GM23338 (cell line): ENCODE data around the gene APP. TPM values are rescaled to one million over a fixed set of nuclear protein-coding genes. Genes with fewer than 3 reads are reported as not detected.

Experiments
- ATAC-seq: fragments of 200-7000 bp; cut with Tn5 transposase; 3 replicates; pipeline ENCODE4 v1.9.1; 2020
- DNase-seq: peaks from one replicate; pipeline ENCODE4 v3.0.0-alpha.2; 2015; ENCODE audit warnings: low spot score
- H2AFZ ChIP-seq: fragments of 200-600 bp; sonication (generic); 2 replicates; pipeline ENCODE4 v1.8.0; 2016; ENCODE audit warnings: antibody characterized with exemption, mild to moderate bottlenecking, moderate library complexity
- H3F3A ChIP-seq: fragments of 200-600 bp; sonication (generic); replicated peaks from 2 replicates; pipeline ENCODE4 v1.8.0; 2017; ENCODE audit warnings: antibody characterized with exemption, mixed run types, low read depth
- H3K27ac ChIP-seq: fragments of 200-600 bp; sonication (generic); 2 replicates; pipeline ENCODE4 v1.6.1; 2016; ENCODE audit warnings: low read depth
- H3K27me3 ChIP-seq: fragments of 200-600 bp; sonication (generic); 2 replicates; pipeline ENCODE4 v1.8.0; 2016; ENCODE audit warnings: mild to moderate bottlenecking, mixed run types, moderate library complexity; ENCODE audit not compliant: insufficient read depth
- H3K36me3 ChIP-seq: fragments of 200-600 bp; sonication (generic); 2 replicates; pipeline ENCODE4 v1.8.0; 2016; ENCODE audit warnings: mild to moderate bottlenecking; ENCODE audit not compliant: insufficient read depth
- H3K4me1 ChIP-seq: fragments of 200-600 bp; sonication (generic); 2 replicates; pipeline ENCODE4 v1.8.0; 2016; ENCODE audit warnings: mild to moderate bottlenecking, moderate library complexity; ENCODE audit not compliant: insufficient read depth
- H3K4me2 ChIP-seq: fragments of 200-600 bp; sonication (generic); 2 replicates; pipeline ENCODE4 v1.7.1; 2017; ENCODE audit warnings: mixed run types
- H3K4me3 ChIP-seq: fragments of 200-600 bp; sonication (generic); 2 replicates; pipeline ENCODE4 v1.6.1; 2016; ENCODE audit warnings: mixed run types
- H3K79me2 ChIP-seq: fragments of 200-600 bp; sonication (generic); replicated peaks from 2 replicates; pipeline ENCODE4 v1.8.0; 2017; ENCODE audit warnings: mild to moderate bottlenecking; ENCODE audit not compliant: insufficient read depth
- H3K9me2 ChIP-seq: fragments of 200-600 bp; sonication (generic); 2 replicates; pipeline ENCODE4 v1.8.0; 2017; ENCODE audit not compliant: insufficient read depth
- H4K20me1 ChIP-seq: fragments of 200-600 bp; sonication (generic); replicated peaks from 2 replicates; pipeline ENCODE4 v1.8.0; 2017; ENCODE audit warnings: mild to moderate bottlenecking; ENCODE audit not compliant: insufficient read depth
- H3K27ac Mint-ChIP-seq: 2 replicates; pipeline ENCODE4 v1.8.0; 2020; ENCODE audit warnings: inconsistent platforms, mild to moderate bottlenecking, moderate library complexity, mixed read lengths
- H3K27me3 Mint-ChIP-seq: 3 replicates; pipeline ENCODE4 v1.8.0; 2022; ENCODE audit warnings: low read depth, mild to moderate bottlenecking, moderate library complexity, mixed read lengths, inconsistent platforms; ENCODE audit not compliant: insufficient read depth, poor library complexity
- H3K36me3 Mint-ChIP-seq: 3 replicates; pipeline ENCODE4 v1.8.0; 2021; ENCODE audit warnings: low read depth, mild to moderate bottlenecking, inconsistent platforms, moderate library complexity, mixed read lengths
- H3K4me1 Mint-ChIP-seq: 3 replicates; pipeline ENCODE4 v1.8.0; 2020; ENCODE audit warnings: mild to moderate bottlenecking, inconsistent platforms, mixed read lengths
- H3K4me3 Mint-ChIP-seq: 3 replicates; pipeline ENCODE4 v1.8.0; 2021; ENCODE audit warnings: moderate library complexity, mild to moderate bottlenecking, inconsistent platforms, mixed read lengths
- H3K9me3 Mint-ChIP-seq: 3 replicates; pipeline ENCODE4 v1.8.0; 2020; ENCODE audit warnings: moderate library complexity, mild to moderate bottlenecking, inconsistent platforms, mixed read lengths
- ETS1 ChIP-seq: IDR thresholded peaks from 2 replicates; pipeline ENCODE4 v1.6.1; 2016; ENCODE audit warnings: antibody characterized with exemption
- EZH2phosphoT487 ChIP-seq: fragments of 200-600 bp; sonication (generic); IDR thresholded peaks from one replicate; pipeline ENCODE4 v1.8.1; 2018; ENCODE audit warnings: antibody characterized with exemption; ENCODE audit not compliant: unreplicated experiment
- JUNB ChIP-seq: IDR thresholded peaks from one replicate; pipeline ENCODE4 v1.6.1; 2016; ENCODE audit warnings: antibody characterized with exemption; ENCODE audit not compliant: unreplicated experiment
- NANOG ChIP-seq: IDR thresholded peaks from 2 replicates; pipeline ENCODE4 v1.6.1; 2016; ENCODE audit warnings: antibody characterized with exemption, borderline replicate concordance
- POLR2AphosphoS5 ChIP-seq: IDR thresholded peaks from 2 replicates; pipeline ENCODE4 v1.6.1; 2016; ENCODE audit warnings: antibody characterized with exemption, low read depth
- REST ChIP-seq: IDR thresholded peaks from one replicate; pipeline ENCODE4 v1.6.1; 2018; ENCODE audit warnings: antibody characterized with exemption; ENCODE audit not compliant: unreplicated experiment
- STAT1 ChIP-seq: IDR thresholded peaks from one replicate; pipeline ENCODE4 v1.6.1; 2016; ENCODE audit warnings: antibody characterized with exemption; ENCODE audit not compliant: unreplicated experiment
- ZNF114 ChIP-seq: fragments of 250-450 bp; sonication (Bioruptor Pico); IDR thresholded peaks from 2 replicates; pipeline ENCODE4 v1.5.0; 2020; ENCODE audit warnings: mild to moderate bottlenecking, moderate library complexity
- ZNF331 ChIP-seq: fragments of 250-450 bp; sonication (Bioruptor Pico); IDR thresholded peaks from 2 replicates; pipeline ENCODE4 v1.5.0; 2020; ENCODE audit warnings: low read depth, mild to moderate bottlenecking, moderate library complexity
- ZNF462 ChIP-seq: fragments of 250-450 bp; sonication (Bioruptor Pico); IDR thresholded peaks from 2 replicates; pipeline ENCODE4 v1.5.0; 2020; ENCODE audit warnings: mild to moderate bottlenecking, moderate library complexity
- polyA plus RNA-seq: library from polyadenylated mRNA; unstranded; fragments of >200 nt; fragmentation: Nextera tagmentation; extraction: Ambion mirVana; gene quantifications from 2 replicates; pipeline ENCODE4 v1.2.1, GENCODE V29; 2016
- total RNA-seq: library from RNA; depleted of rRNA; stranded (reverse); fragments of >200 nt; shearing (Covaris generic); gene quantifications from 2 replicates; pipeline ENCODE4 v1.2.3, GENCODE V29; 2014

Gene APP
- total and polyA plus RNA-seq, 2 experiments from 2014 or later: 69.4 to 444 TPM

- peak overlapping the region; percentile 21 for H3K27ac Mint-ChIP-seq
Observed at GRCh38 chr21:26165331-26165730, 5.2 kb downstream of the APP start.

GRCh38 chr21:26164311-26164710, 6.3 kb downstream of the APP start:
- no peak for ATAC-seq
- TF ChIP-seq ZNF462: no peak
- TF ChIP-seq POLR2AphosphoS5: no peak
- no peak for TF ChIP-seq ZNF331 (CRISPR knock-in tag)
- no peak for TF ChIP-seq NANOG
- no peak for TF ChIP-seq STAT1
- TF ChIP-seq EZH2phosphoT487: no peak
- TF ChIP-seq ZNF114 (CRISPR knock-in tag): no peak
- TF ChIP-seq REST: no peak
- TF ChIP-seq ETS1: no peak
- no peak for TF ChIP-seq JUNB

More at GRCh38 chr21:26165331-26165730, 5.2 kb downstream of the APP start:
- Histone ChIP-seq H3K4me1 (peaks cover 66% of the 10 kb centered on the region), H3F3A (no peaks in the 10 kb centered on the region), H3K36me3 (no peaks in the 10 kb centered on the region), H3K27ac (no peak overlapping the region; the same call in 1 of the 2 replicates), H3K4me3 (peak overlapping the region; percentile 88; the same call in 1 of the 2 replicates), H4K20me1 (peaks cover 32% of the 10 kb centered on the region), H3K79me2 (peaks cover 100% of the 10 kb centered on the region), H3K4me2 (peak overlapping the region; percentile 77), H3K9me2 (no peaks in the 10 kb centered on the region), H3K27me3 (no peaks in the 10 kb centered on the region), H2AFZ (no peak overlapping the region)
- peaks cover 10% of the 10 kb centered on the region for H3K36me3 Mint-ChIP-seq
- no peak overlapping the region; the same call in 2 of the 3 replicates for H3K4me3 Mint-ChIP-seq
- peaks cover 3% of the 10 kb centered on the region for H3K27me3 Mint-ChIP-seq
- H3K4me1 Mint-ChIP-seq: peaks cover 62% of the 10 kb centered on the region
- TF ChIP-seq ZNF331 (CRISPR knock-in tag): no peak
- no peak for TF ChIP-seq STAT1
- DNase-seq: no peak
- no peak for ATAC-seq
- H3K9me3 Mint-ChIP-seq: 0 out of 3 replicates have a peak, but pooled peaks cover 3% of the 10 kb centered on the region

More at GRCh38 chr21:26164311-26164710, 6.3 kb downstream of the APP start:
- H3K9me3 Mint-ChIP-seq: 0 out of 3 replicates have a peak, but pooled peaks cover 3% of the 10 kb centered on the region
- no peaks in the 10 kb centered on the region for H3K9me2 ChIP-seq
- no peaks in the 10 kb centered on the region for H3K27me3 ChIP-seq
- H4K20me1 ChIP-seq: peaks cover 40% of the 10 kb centered on the region
- peaks cover 2% of the 10 kb centered on the region for H3K27me3 Mint-ChIP-seq
- peaks cover 75% of the 10 kb centered on the region for H3K4me1 ChIP-seq
- H3K27ac Mint-ChIP-seq: peak overlapping the region; percentile 20; the same call in 1 of the 2 replicates
- peaks cover 72% of the 10 kb centered on the region for H3K4me1 Mint-ChIP-seq
- no peak overlapping the region for H3K27ac ChIP-seq
- DNase-seq: no peak
- H3K4me3 ChIP-seq: no peak overlapping the region
- H3K79me2 ChIP-seq: peaks cover 100% of the 10 kb centered on the region
- H3K36me3 Mint-ChIP-seq: peaks cover 9% of the 10 kb centered on the region
- no peak overlapping the region for H3K4me2 ChIP-seq
- no peak overlapping the region for H3K4me3 Mint-ChIP-seq
- H2AFZ ChIP-seq: no peak overlapping the region
- H3F3A ChIP-seq: no peaks in the 10 kb centered on the region
- H3K36me3 ChIP-seq: no peaks in the 10 kb centered on the region
